Measurements from ENCODE around the gene SDHB.

GRCh38 chr1:16986962-16987361 lies 66.9 kb downstream of the SDHB start:
- no peak for TF ChIP-seq POLR2A (IDR thresholded peaks at IDR 0.05)
- no peak for TF ChIP-seq EP300 (IDR thresholded peaks at IDR 0.05)
- peak in 1 of 5 experiments; percentile 16 for TF ChIP-seq CTCF (IDR thresholded peaks at IDR 0.05)

All from tibial nerve (tissue), 4 donors.